Small intestine (tissue), 7 donors: Measurements from ENCODE around the gene PAPPA2. TPM values are rescaled to one million over a fixed set of nuclear protein-coding genes. Genes with fewer than 3 reads are reported as not detected.
"Not testable (repeated sequence)": the region's sequence is repeated elsewhere in the genome, so short reads cannot be mapped to it uniquely, and the experiment has no call there.

Experiments used
- DNase-seq, 2 donors: peaks; one replicate each; pipeline versions ENCODE4 v3.0.0 to v3.0.0-alpha.2; 2013
- FAIRE-seq: peaks from 2 replicates; lab custom pipeline; 2012; peaks lifted over from hg19 to GRCh38; lab: Jason Lieb, UNC
- H3K27ac ChIP-seq, 3 donors: one replicate each; pipeline ENCODE4 v1.5.1; 2013; ENCODE audit warnings: low read length in 2 of 3, mild to moderate bottlenecking in 2 of 3, control low read depth in 1 of 3, inconsistent platforms in 1 of 3, low read depth in 1 of 3, moderate library complexity in 1 of 3
- H3K27me3 ChIP-seq, 3 donors: one replicate each; pipeline ENCODE4 v1.6.1; 2013; ENCODE audit warnings: low read length in 3 of 3, inconsistent platforms in 1 of 3; ENCODE audit not compliant: control insufficient read depth in 3 of 3, insufficient read depth in 3 of 3
- H3K36me3 ChIP-seq, 3 donors: one replicate each; pipeline ENCODE4 v1.6.1; 2013; ENCODE audit warnings: low read length in 3 of 3, inconsistent platforms in 1 of 3, low read depth in 1 of 3, mild to moderate bottlenecking in 1 of 3, moderate library complexity in 1 of 3; ENCODE audit not compliant: control insufficient read depth in 3 of 3, insufficient read depth in 2 of 3
- H3K4me1 ChIP-seq, 3 donors: one replicate each; pipeline ENCODE4 v1.6.1; 2013; ENCODE audit warnings: low read length in 2 of 3, inconsistent platforms in 1 of 3, low read depth in 1 of 3, mild to moderate bottlenecking in 1 of 3, moderate library complexity in 1 of 3; ENCODE audit not compliant: control insufficient read depth in 3 of 3, insufficient read depth in 2 of 3
- H3K4me3 ChIP-seq, 3 donors: one replicate each; pipeline ENCODE4 v1.5.1; 2013; ENCODE audit warnings: low read length in 3 of 3, control low read depth in 1 of 3, inconsistent platforms in 1 of 3, low read depth in 1 of 3, mild to moderate bottlenecking in 1 of 3, moderate library complexity in 1 of 3
- H3K9me3 ChIP-seq, 2 donors: one replicate each; pipeline ENCODE4 v1.6.1; 2013; ENCODE audit warnings: low read depth in 1 of 2, low read length in 1 of 2; ENCODE audit not compliant: control insufficient read depth in 2 of 2, insufficient read depth in 1 of 2
- WGBS, 3 donors: extraction: QIAGEN DNeasy Blood & Tissue Kit; methylation state at CpG; one replicate each; pipeline ENCODE4 v1.1.7; 2013; 5-methylcytosine and 5-hydroxymethylcytosine counted together
- polyA plus RNA-seq, 4 donors: library from polyadenylated mRNA; stranded (reverse) in 3 of 4; unstranded in 1 of 4; fragments of 200-250 nt in 3 of 4; fragments of 120-200 nt in 1 of 4; gene quantifications; one replicate each; pipeline versions ENCODE4 v1.2.1 to v1.2.3, GENCODE V29; 2013
- donor health status: healthy with polysubstance abuse.
- donor health status: control.
- donor health status: control.
- donor health status: Bipolar disorder and iron deficiency.
- donor health status: healthy.

Gene PAPPA2
- polyA plus RNA-seq, 4 donors: 0.03 to 0.12 TPM; not detected in 2

GRCh38 chr1:176445402-176445801 lies 17.6 kb upstream of the PAPPA2 start:
- FAIRE-seq (no peak), DNase-seq (no peak)
- Histone ChIP-seq H3K36me3 (no peaks in the 10 kb centered on the region), H3K4me1 (no peaks in the 10 kb centered on the region), H3K9me3 (no peaks in the 10 kb centered on the region), H3K27me3 (no peaks in the 10 kb centered on the region), H3K4me3 (no peak overlapping the region), H3K27ac (no peak overlapping the region)
- 42 to 69% (median 64%) methylated on average over 2 of the region's 2 CpGs for WGBS, 3 donors

GRCh38 chr1:176448340-176448739 lies 14.6 kb upstream of the PAPPA2 start:
- FAIRE-seq: no peak
- Histone ChIP-seq H3K36me3 (no peaks in the 10 kb centered on the region), H3K4me1 (no peaks in the 10 kb centered on the region), H3K9me3 (peaks cover 0 to 2% of the 10 kb centered on the region in 2 donors), H3K4me3 (no peak overlapping the region), H3K27me3 (no peaks in the 10 kb centered on the region), H3K27ac (no peak overlapping the region)
- WGBS, 3 donors: 62 to 69% (median 65%) methylated on average over 4 of the region's 4 CpGs
- DNase-seq: no peak

- H3K4me1 ChIP-seq: no peaks in the 10 kb centered on the region
- no peaks in the 10 kb centered on the region for H3K36me3 ChIP-seq
- no peak overlapping the region for H3K27ac ChIP-seq
- H3K9me3 ChIP-seq: peaks cover 0 to 2% of the 10 kb centered on the region in 2 donors
- H3K27me3 ChIP-seq: no peaks in the 10 kb centered on the region
- no peak overlapping the region for H3K4me3 ChIP-seq
- WGBS, 3 donors: 23 to 49% (median 36%) methylated on average over 1 of the region's 1 CpG
- peak in 1 of 2 donors; percentile 8 for DNase-seq
- FAIRE-seq: no peak
Measured at GRCh38 chr1:176450526-176450925, 12.4 kb upstream of the PAPPA2 start.

DNA sequence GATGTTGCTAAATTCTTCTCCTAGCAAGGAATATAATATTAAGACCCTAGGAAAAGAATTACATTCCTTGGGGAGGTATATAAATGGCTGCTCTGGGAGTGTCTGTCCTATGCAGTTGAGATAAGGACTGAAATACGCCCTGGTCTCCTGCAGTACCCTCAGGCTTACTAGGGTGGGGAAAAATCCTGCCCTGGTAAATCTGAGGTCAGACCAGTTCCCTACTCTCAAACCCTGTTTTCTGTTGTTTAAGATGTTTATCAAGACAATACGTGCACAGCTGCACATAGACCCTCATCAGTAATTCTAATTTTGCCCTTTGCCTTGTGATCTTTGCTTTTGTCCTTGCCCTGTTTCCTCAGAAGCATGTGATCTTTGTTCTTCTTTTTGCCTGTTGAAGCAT lies 11.2 kb upstream of the PAPPA2 start:
- H3K27ac ChIP-seq, H3K27me3 ChIP-seq, FAIRE-seq, H3K4me3 ChIP-seq, H3K9me3 ChIP-seq, H3K36me3 ChIP-seq, DNase-seq, H3K4me1 ChIP-seq: not testable (repeated sequence)
- 57 to 73% (median 71%) methylated on average over 2 of the region's 2 CpGs for WGBS, 3 donors

DNA sequence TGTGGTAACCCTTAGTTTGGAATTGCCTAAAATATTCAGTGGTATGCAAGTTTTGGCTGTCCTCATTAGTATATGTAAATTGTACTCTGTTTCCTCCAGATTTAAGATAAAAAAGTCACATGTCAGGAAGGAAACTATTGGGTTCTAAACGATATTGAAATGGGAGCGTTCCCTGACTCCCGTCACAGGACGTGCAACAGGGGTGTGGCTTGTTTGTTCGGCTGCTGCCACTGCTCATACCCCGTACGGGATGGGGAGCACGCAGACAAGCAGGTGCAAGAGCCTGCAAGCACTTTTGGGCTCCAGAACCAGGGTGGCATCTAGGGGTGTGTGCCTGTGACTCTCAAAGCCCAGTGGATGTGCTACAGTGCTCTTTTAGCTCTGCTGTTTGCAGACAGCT lies 6.2 kb upstream of the PAPPA2 start:
- Histone ChIP-seq H3K36me3 (no peaks in the 10 kb centered on the region), H3K27me3 (no peaks in the 10 kb centered on the region), H3K9me3 (peaks cover 0 to 20% of the 10 kb centered on the region in 2 donors), H3K4me1 (no peaks in the 10 kb centered on the region), H3K4me3 (no peak overlapping the region), H3K27ac (no peak overlapping the region)
- DNase-seq (no peak), FAIRE-seq (no peak)
- 73 to 79% (median 75%) methylated on average over 8 of the region's 8 CpGs for WGBS, 3 donors

DNA sequence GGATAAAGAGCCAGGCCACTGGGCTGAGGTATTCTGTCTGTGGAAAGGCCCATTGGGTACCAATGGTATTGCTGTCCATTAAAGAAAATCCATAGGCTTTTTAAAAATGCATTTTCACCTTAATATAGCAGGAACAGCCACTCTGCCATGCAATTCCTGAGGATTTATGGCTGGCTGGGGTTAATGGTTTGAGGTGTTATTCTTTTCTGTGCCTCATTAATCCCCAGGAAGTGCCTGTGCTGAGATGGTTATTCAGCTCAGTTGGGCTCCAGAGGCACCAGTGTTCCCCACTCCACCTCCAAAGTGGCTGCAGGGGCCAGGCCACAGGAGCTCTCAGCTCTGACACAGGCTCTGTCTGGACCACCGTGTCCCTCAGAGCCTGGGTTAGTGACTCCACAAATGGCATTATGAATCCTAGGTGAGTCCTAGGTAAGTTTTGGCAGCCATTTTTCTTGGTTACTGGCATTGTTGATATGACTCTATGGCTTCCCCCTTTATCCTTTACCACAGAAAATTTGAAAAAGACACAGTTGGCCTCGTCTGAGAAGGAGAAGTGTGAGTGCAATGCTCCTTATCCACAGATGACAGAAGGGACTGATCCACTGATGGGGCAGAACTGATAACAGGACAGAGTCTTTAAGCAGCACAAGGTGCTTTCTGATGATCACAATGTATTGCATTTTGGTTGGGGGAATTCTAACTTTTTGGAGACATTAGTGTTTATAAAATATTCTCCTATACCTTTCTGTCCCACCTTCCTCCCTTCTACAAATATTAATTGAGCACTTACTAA lies 2.2 kb upstream of the PAPPA2 start:
- no peak for DNase-seq
- Histone ChIP-seq H3K4me3 (no peak overlapping the region), H3K27ac (no peak overlapping the region), H3K36me3 (no peaks in the 10 kb centered on the region), H3K4me1 (no peaks in the 10 kb centered on the region), H3K9me3 (peaks cover 0 to 20% of the 10 kb centered on the region in 2 donors), H3K27me3 (no peaks in the 10 kb centered on the region)
- 42 to 55% (median 49%) methylated on average over 2 of the region's 2 CpGs for WGBS, 3 donors
- no peak for FAIRE-seq

- Histone ChIP-seq H3K4me1 (no peaks in the 10 kb centered on the region), H3K27me3 (no peaks in the 10 kb centered on the region), H3K27ac (no peak overlapping the region), H3K9me3 (peaks cover 0 to 20% of the 10 kb centered on the region in 2 donors), H3K4me3 (no peak overlapping the region), H3K36me3 (no peaks in the 10 kb centered on the region)
- no peak for DNase-seq
- 47 to 67% (median 52%) methylated on average over 1 of the region's 1 CpG for WGBS, 3 donors
- no peak for FAIRE-seq
Measured at GRCh38 chr1:176461576-176461975, 1.4 kb upstream of the PAPPA2 start.

- peak in 1 of 2 donors; percentile 18 for DNase-seq
- H3K27me3 ChIP-seq: no peaks in the 10 kb centered on the region
- 27 to 48% (median 48%) methylated on average over 3 of the region's 3 CpGs for whole genome bisulfite sequencing, 3 donors
- no peak for FAIRE-seq
- no peak overlapping the region for H3K4me3 ChIP-seq
- H3K9me3 ChIP-seq: no peaks in the 10 kb centered on the region
- no peak overlapping the region for H3K27ac ChIP-seq
- H3K4me1 ChIP-seq: no peaks in the 10 kb centered on the region
- no peaks in the 10 kb centered on the region for H3K36me3 ChIP-seq
Measured at GRCh38 chr1:176466514-176466913, 3.5 kb downstream of the PAPPA2 start.
